ENCODE data around the gene DMBX1. TPM values are rescaled to one million over a fixed set of nuclear protein-coding genes. Genes with fewer than 3 reads are reported as not detected.

The DMBX1 gene
- total RNA-seq, 1 experiment from 2014 or later: 2.3 TPM

DNA sequence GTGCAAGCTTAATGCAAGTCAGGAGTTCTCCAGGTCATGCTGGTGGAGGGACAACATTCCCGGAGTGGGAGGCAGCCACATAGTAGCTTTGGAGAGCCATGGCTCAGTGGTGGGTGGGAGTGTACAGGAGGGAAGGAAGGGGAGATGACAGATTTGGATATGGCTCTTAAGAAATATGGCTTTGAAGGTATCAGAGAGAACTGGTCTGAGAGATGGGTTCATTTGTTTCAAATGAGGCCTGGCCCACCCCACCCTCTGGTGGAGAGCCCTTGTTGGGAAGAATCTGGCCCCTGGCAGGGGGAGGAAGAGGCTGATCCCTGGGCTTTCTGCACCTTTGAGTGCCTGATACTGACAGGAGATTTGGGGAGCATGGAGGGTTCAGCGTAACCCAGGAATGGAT, 6.1 kb downstream of the DMBX1 start:
- no CpG with 5 or more reads among the region's 2 CpGs for WGBS (ENCODE audit: extremely low coverage, insufficient read length, low lambda C conversion rate)
- Histone ChIP-seq H2AFZ (ENCODE audit: low read length) (no peak overlapping the region), H3K4ac (ENCODE audit: low read depth, low read length) (no peak overlapping the region), H4K8ac (replicated peaks; ENCODE audit: insufficient read length, low read depth, low read length) (no peak overlapping the region), H3K56ac (ENCODE audit: insufficient read length, low read depth, low read length) (no peak overlapping the region), H3K18ac (ENCODE audit: insufficient read length, low read depth, low read length) (no peak overlapping the region), H3K4me2 (ENCODE audit: insufficient read depth, insufficient read length, low read length) (no peak overlapping the region), H3K9me3 (ENCODE audit: control insufficient read depth, low read depth, low read length) (no peaks in the 10 kb centered on the region), H3K23ac (ENCODE audit: insufficient read length, low read depth, low read length) (no peak overlapping the region), H3K79me1 (ENCODE audit: insufficient read depth, low read depth, low read length, poor library complexity, severe bottlenecking) (no peaks in the 10 kb centered on the region), H2BK5ac (ENCODE audit: insufficient read length, low read length) (no peak overlapping the region), H2BK120ac (ENCODE audit: low read depth, low read length, poor library complexity, severe bottlenecking) (no peak overlapping the region), H3K79me2 (ENCODE audit: insufficient read depth, low read length) (no peaks in the 10 kb centered on the region), H4K91ac (ENCODE audit: insufficient read length, low read depth, low read length) (no peak overlapping the region), H2AK5ac (ENCODE audit: insufficient read length, low read length) (no peak overlapping the region), H3K27me3 (ENCODE audit: insufficient read depth, low read length) (peaks cover 47% of the 10 kb centered on the region), H3K9ac (ENCODE audit: extremely low read depth, insufficient read length, low read length) (no peak overlapping the region), H3K14ac (ENCODE audit: insufficient read depth, low read length) (no peak overlapping the region), H2BK15ac (ENCODE audit: low read depth, low read length) (no peak overlapping the region), H4K5ac (ENCODE audit: insufficient read length, low read depth, low read length) (no peak overlapping the region), H2BK12ac (ENCODE audit: insufficient read length, low read depth, low read length) (no peak overlapping the region), H4K20me1 (ENCODE audit: control insufficient read depth, insufficient read depth, insufficient read length) (no peaks in the 10 kb centered on the region), H3T11ph (ENCODE audit: low read length) (no peak overlapping the region), H3K27ac (ENCODE audit: insufficient read length, low read depth, low read length) (no peak overlapping the region), H3K4me1 (ENCODE audit: insufficient read depth, low read length) (no peaks in the 10 kb centered on the region; the same call in 1 of the 2 replicates), H2BK20ac (ENCODE audit: low read depth, low read length, poor library complexity, severe bottlenecking) (no peak overlapping the region), H3K23me2 (ENCODE audit: insufficient read length, low read depth, low read length, poor library complexity, severe bottlenecking) (peaks cover 1% of the 10 kb centered on the region)
- Mint-ChIP-seq H3K9me3 (no peaks in the 10 kb centered on the region; a peak in 1 of 5 replicates), H3K27me3 (ENCODE audit: low read depth) (peaks cover 88% of the 10 kb centered on the region), H3K27ac (no peak overlapping the region), H3K36me3 (ENCODE audit: insufficient read depth in 1 of 3, low read depth in 3 of 3) (no peaks in the 10 kb centered on the region), H3K4me1 (peaks cover 27 to 47% of the 10 kb centered on the region in 2 experiments), H3K4me3 (no peak overlapping the region)
- TF ChIP-seq, protein P1, sequence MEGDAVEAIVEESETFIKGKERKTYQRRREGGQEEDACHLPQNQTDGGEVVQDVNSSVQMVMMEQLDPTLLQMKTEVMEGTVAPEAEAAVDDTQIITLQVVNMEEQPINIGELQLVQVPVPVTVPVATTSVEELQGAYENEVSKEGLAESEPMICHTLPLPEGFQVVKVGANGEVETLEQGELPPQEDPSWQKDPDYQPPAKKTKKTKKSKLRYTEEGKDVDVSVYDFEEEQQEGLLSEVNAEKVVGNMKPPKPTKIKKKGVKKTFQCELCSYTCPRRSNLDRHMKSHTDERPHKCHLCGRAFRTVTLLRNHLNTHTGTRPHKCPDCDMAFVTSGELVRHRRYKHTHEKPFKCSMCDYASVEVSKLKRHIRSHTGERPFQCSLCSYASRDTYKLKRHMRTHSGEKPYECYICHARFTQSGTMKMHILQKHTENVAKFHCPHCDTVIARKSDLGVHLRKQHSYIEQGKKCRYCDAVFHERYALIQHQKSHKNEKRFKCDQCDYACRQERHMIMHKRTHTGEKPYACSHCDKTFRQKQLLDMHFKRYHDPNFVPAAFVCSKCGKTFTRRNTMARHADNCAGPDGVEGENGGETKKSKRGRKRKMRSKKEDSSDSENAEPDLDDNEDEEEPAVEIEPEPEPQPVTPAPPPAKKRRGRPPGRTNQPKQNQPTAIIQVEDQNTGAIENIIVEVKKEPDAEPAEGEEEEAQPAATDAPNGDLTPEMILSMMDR (conservative IDR thresholded peaks at IDR 0.05): no peak
- DNase-seq: no peak
